GM12873 (cell line): Measurements from ENCODE around the gene CMSS1.

Experiments
- TF ChIP-seq, protein P1 (sequence below): IDR thresholded peaks from 2 replicates; pipeline ENCODE4 v1.5.1; 2012; ENCODE audit warnings: low read depth, mild to moderate bottlenecking, moderate library complexity, low read length, control low read depth; ENCODE audit not compliant: insufficient read depth; ENCODE audit errors: missing control alignments

The CMSS1 gene

DNA sequence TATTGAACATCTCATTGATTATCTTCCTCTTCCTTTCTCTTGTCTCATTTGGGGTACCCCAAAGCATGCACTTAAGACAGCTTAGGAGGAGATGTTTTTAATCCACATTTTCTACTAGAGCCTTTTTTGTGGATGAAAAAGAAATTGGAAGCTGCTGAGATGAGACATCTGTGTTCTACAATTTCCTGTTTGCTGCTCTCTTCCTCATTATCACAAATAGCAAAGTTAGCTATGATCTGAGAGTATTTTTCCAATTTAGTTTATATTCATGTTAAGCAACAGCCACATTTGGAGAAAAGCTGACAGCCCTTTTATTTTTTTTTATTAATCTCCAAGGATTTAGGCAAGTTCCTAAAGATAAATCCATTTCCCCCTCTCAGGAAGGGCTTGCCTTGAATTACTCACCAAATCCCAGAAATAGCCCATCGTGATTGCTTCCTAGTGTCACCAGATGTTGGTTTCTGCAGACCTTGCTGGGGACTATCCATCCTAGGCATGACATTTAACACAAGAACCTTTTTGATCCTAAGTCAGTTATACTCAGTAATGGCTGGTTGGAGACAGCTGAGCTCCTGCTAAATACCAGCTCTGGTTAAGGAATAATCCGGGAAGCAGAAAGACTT is 367.4 kb downstream of the CMSS1 start:
- TF ChIP-seq, protein P1, sequence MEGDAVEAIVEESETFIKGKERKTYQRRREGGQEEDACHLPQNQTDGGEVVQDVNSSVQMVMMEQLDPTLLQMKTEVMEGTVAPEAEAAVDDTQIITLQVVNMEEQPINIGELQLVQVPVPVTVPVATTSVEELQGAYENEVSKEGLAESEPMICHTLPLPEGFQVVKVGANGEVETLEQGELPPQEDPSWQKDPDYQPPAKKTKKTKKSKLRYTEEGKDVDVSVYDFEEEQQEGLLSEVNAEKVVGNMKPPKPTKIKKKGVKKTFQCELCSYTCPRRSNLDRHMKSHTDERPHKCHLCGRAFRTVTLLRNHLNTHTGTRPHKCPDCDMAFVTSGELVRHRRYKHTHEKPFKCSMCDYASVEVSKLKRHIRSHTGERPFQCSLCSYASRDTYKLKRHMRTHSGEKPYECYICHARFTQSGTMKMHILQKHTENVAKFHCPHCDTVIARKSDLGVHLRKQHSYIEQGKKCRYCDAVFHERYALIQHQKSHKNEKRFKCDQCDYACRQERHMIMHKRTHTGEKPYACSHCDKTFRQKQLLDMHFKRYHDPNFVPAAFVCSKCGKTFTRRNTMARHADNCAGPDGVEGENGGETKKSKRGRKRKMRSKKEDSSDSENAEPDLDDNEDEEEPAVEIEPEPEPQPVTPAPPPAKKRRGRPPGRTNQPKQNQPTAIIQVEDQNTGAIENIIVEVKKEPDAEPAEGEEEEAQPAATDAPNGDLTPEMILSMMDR: no peak

DNA sequence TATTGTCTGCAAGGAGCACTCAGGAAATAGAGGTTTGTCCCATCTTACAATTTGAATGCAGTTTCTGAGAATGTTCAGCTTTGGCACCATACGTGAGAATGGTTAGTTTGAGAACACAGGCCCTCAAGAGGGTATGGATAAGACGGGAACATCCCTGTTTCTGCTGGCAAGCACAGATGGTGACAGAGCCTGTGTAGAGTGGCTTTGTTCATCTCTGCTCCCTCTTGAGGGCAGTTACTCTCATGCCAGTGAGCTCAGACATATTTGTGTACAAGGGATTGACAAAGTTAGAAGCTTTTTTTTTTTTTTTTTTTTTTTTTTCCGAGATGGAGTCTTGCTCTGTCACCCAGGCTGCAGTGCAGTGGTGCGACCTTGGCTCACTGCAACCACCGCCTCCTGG is 368.2 kb downstream of the CMSS1 start:
- TF ChIP-seq, protein P1: no peak

DNA sequence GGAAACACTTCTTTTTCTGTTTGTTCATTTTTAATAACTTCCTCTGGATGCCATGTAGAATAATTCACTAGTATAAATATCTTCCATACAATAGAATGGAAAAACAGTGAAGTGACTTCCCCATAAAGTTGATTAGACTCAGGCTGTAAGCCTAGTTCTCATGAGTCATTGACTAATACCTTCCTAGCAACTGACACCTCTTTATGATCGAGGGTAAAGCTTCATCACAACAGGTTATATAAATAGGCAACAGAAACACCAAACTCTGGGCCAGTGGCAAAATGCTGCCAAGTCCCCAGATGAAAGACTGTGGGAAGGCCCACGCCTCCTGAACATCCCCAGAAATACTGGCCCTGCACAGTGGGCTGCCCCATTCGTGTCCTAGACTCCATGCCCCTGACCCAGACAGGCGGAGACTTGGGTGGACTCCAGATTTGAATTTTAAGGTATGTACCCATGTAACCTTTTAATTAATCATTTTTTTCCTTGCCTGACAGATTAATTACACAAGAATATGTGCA is 371.8 kb downstream of the CMSS1 start:
- TF ChIP-seq, protein P1: no peak

DNA sequence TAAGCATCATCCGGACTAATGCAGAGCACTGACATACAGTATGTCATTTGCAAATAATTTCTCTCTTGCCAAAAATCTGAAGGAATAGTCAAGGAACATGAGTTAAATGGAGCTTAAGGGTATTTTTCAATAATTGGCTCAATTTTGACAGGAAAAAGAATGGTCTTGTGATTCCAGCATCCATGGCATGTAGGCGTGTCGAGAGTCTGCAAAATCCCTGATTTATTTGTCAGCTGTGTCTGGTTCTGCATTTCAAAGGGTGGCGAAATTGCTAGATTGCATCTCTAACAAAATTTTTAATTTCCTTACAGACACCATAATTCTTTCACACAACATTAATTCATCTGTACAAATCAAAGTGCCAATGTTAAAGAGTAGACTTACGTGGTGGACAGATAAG is 377.7 kb downstream of the CMSS1 start:
- TF ChIP-seq, protein P1: no peak

DNA sequence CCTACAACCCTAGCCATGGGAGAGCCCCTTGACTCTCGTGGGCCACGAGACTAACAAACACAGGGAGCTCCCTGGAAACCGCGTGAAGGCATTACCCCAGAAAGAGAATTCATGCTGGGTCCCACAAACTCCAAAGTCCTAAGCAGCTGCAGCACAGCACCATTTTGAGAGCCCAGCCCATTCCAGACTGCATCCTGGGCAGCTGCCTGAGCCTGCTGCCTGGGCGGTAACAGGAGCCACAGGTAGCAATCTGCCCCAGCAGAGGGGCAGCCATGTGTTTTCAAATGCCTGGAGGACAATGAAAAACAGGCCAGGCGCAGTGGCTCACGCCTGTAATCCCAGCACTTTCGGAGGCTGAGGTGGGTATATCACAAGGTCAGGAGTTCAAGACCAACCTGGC is 380.2 kb downstream of the CMSS1 start:
- TF ChIP-seq, protein P1: no peak

DNA sequence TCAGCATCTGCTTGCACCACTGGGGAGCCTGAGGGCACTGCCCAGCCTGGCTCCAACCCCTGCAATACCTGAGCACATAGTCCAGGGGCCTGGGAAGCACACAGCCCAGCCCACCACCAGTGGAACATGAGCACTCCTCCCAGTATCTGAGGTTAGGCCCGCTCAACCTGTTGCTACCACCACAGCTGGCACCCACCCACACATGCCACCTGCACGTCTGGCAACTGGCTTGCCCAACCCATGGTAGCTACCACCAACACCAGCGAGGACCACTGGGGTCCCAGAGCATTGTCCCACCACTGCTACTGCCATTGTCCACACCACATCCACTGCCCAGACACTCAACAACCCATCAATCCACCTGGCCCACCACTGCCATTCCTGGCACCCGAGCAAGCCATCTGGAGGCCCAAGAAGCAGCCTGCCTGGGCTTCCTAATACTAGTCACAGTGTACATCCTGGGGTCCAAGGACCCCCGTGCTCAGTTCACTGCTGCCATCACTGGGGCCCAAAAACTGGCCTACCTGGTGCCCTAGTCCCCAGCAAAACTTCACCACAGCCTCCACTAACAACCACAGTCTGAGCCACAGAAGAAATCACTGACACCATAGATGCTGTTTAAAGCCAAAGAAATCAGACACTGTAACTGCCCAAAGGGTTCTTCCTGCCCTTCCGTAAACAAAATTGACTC is 381.1 kb downstream of the CMSS1 start:
- TF ChIP-seq, protein P1: no peak

DNA sequence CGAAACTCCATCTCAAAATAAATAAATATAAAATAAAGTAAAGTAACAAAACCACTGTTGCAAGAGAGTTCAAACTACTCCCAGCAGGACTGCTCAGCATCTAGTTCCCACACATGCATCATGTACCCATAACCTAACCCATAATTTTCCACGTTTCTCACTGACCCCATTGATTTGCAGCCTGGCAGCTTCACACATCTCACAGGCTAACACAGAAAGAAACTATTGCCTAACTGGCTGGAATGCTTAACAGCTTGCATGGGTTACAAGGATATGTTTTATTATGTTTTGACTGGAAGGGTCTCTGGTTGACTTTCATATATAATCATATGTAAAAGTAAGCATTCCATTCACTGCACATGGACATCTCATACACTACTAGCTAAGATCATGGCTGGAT is 387.5 kb downstream of the CMSS1 start:
- TF ChIP-seq, protein P1: no peak
